DOHH2 (cell line): ENCODE results near the gene NOC4L.
"Not testable (repeated sequence)": the region's sequence is repeated elsewhere in the genome, so short reads cannot be mapped to it uniquely, and the experiment has no call there.

Experiments
- H3F3A ChIP-seq: fragments of 200-600 bp; sonication (generic), shearing (Covaris generic); 2 replicates; pipeline ENCODE4 v1.6.0; 2016; ENCODE audit warnings: antibody characterized with exemption, mild to moderate bottlenecking; ENCODE audit not compliant: control insufficient read depth, insufficient read depth
- H3K27ac ChIP-seq: fragments of 200-600 bp; sonication (generic); 2 replicates; pipeline ENCODE4 v1.5.1; 2014; ENCODE audit warnings: low read depth, mild to moderate bottlenecking, low read length, moderate library complexity
- H3K27me3 ChIP-seq: fragments of 200-600 bp; sonication (generic); 2 replicates; pipeline ENCODE4 v1.6.1; 2014; ENCODE audit warnings: mild to moderate bottlenecking, low read length, mixed read lengths; ENCODE audit not compliant: control insufficient read depth
- H3K36me3 ChIP-seq: fragments of 200-600 bp; sonication (generic); 2 replicates; pipeline ENCODE4 v1.6.1; 2014; ENCODE audit warnings: mild to moderate bottlenecking, low read length, moderate library complexity, mixed read lengths; ENCODE audit not compliant: control insufficient read depth
- H3K4me1 ChIP-seq: fragments of 200-600 bp; sonication (generic); 2 replicates; pipeline ENCODE4 v1.6.1; 2014; ENCODE audit warnings: mild to moderate bottlenecking, low read length, mixed read lengths; ENCODE audit not compliant: control insufficient read depth
- H3K4me2 ChIP-seq: fragments of 200-600 bp; sonication (generic); 2 replicates; pipeline ENCODE4 v1.6.0; 2014; ENCODE audit warnings: mild to moderate bottlenecking, low read length, moderate library complexity
- H3K4me3 ChIP-seq: fragments of 200-600 bp; sonication (generic); 2 replicates; pipeline ENCODE4 v1.5.1; 2014; ENCODE audit warnings: mild to moderate bottlenecking, low read length, mixed read lengths
- H3K79me2 ChIP-seq: fragments of 200-600 bp; sonication (generic); 2 replicates; pipeline ENCODE4 v1.6.1; 2014; ENCODE audit warnings: mild to moderate bottlenecking, low read length, mixed read lengths; ENCODE audit not compliant: control insufficient read depth
- H3K9me2 ChIP-seq: fragments of 200-600 bp; sonication (generic); replicated peaks from 2 replicates; pipeline ENCODE4 v1.6.1; 2014; ENCODE audit warnings: mild to moderate bottlenecking, low read length, mixed read lengths; ENCODE audit not compliant: control insufficient read depth
- H3K9me3 ChIP-seq: fragments of 200-600 bp; sonication (generic); 2 replicates; pipeline ENCODE4 v1.6.1; 2014; ENCODE audit warnings: antibody characterized with exemption, low read length, mixed read lengths; ENCODE audit not compliant: control insufficient read depth, insufficient read depth
- H4K20me1 ChIP-seq: fragments of 200-600 bp; sonication (generic); 2 replicates; pipeline ENCODE4 v1.6.0; 2014; ENCODE audit warnings: low read depth, mild to moderate bottlenecking, antibody characterized with exemption, low read length, moderate library complexity; ENCODE audit not compliant: control insufficient read depth, insufficient read depth
- CTCF ChIP-seq: fragments of 200-600 bp; sonication (generic); IDR thresholded peaks from one replicate; pipeline ENCODE4 v1.5.1; 2014; ENCODE audit warnings: antibody characterized with exemption, mild to moderate bottlenecking, low read depth, low read length; ENCODE audit not compliant: poor library complexity, severe bottlenecking
- EZH2phosphoT487 ChIP-seq: fragments of 200-600 bp; sonication (generic); IDR thresholded peaks from 2 replicates; pipeline ENCODE4 v1.6.1; 2017; ENCODE audit warnings: borderline replicate concordance, mild to moderate bottlenecking, antibody characterized with exemption, low read length, moderate library complexity, mixed read lengths

Gene NOC4L

GRCh38 chr12:132132609-132133430 lies 11.4 kb upstream of the NOC4L start:
- H3F3A ChIP-seq = peaks cover 16% of the 10 kb centered on the region; the same call in 1 of the 2 replicates
- no peaks in the 10 kb centered on the region for H3K79me2 ChIP-seq
- no peaks in the 10 kb centered on the region for H3K9me3 ChIP-seq
- no peaks in the 10 kb centered on the region for H3K27me3 ChIP-seq
- no peaks in the 10 kb centered on the region for H3K9me2 ChIP-seq
- H3K4me3 ChIP-seq = no peak overlapping the region
- TF ChIP-seq EZH2phosphoT487 (no peak), CTCF (no peak)
- no peak overlapping the region for H3K27ac ChIP-seq
- peaks cover 6% of the 10 kb centered on the region for H3K36me3 ChIP-seq
- H3K4me2 ChIP-seq = no peak overlapping the region
- no peaks in the 10 kb centered on the region for H3K4me1 ChIP-seq
- H4K20me1 ChIP-seq = no peaks in the 10 kb centered on the region; the same call in 1 of the 2 replicates

- H3K27ac ChIP-seq = no peak overlapping the region
- no peaks in the 10 kb centered on the region; the same call in 1 of the 2 replicates for H4K20me1 ChIP-seq
- H3K27me3 ChIP-seq = no peaks in the 10 kb centered on the region
- no peaks in the 10 kb centered on the region for H3K9me2 ChIP-seq
- peaks cover 9% of the 10 kb centered on the region for H3K36me3 ChIP-seq
- H3K4me1 ChIP-seq = no peaks in the 10 kb centered on the region
- no peak for TF ChIP-seq EZH2phosphoT487
- no peak for TF ChIP-seq CTCF
- H3K9me3 ChIP-seq = no peaks in the 10 kb centered on the region
- H3K79me2 ChIP-seq = no peaks in the 10 kb centered on the region
- H3F3A ChIP-seq = peaks cover 16% of the 10 kb centered on the region; the same call in 1 of the 2 replicates
- H3K4me2 ChIP-seq = no peak overlapping the region
- no peak overlapping the region for H3K4me3 ChIP-seq
These were observed 10.2 kb upstream of the NOC4L start for GRCh38 chr12:132133952-132134652.

- H4K20me1 ChIP-seq = not testable (repeated sequence)
These were observed 9.5 kb upstream of the NOC4L start for GRCh38 chr12:132134653-132135183.

GRCh38 chr12:132136226-132136625 lies 8.0 kb upstream of the NOC4L start:
- peaks cover 11% of the 10 kb centered on the region; the same call in 1 of the 2 replicates for H3F3A ChIP-seq
- not testable (repeated sequence) for H4K20me1 ChIP-seq, H3K4me1 ChIP-seq, H3K27ac ChIP-seq, H3K4me3 ChIP-seq, H3K79me2 ChIP-seq, H3K9me2 ChIP-seq, H3K9me3 ChIP-seq, H3K27me3 ChIP-seq, H3K4me2 ChIP-seq
- H3K36me3 ChIP-seq = peaks cover 30% of the 10 kb centered on the region

More at GRCh38 chr12:132134653-132135183, 9.5 kb upstream of the NOC4L start:
- not testable (repeated sequence) for H3K9me2 ChIP-seq, H3K4me3 ChIP-seq, H3K27me3 ChIP-seq, H3K79me2 ChIP-seq, H3K4me2 ChIP-seq, H3K9me3 ChIP-seq, H3K4me1 ChIP-seq, H3K27ac ChIP-seq
- peaks cover 16% of the 10 kb centered on the region; the same call in 1 of the 2 replicates for H3F3A ChIP-seq
- H3K36me3 ChIP-seq = peaks cover 15% of the 10 kb centered on the region
